Measurements from ENCODE around the gene ZNF653.

Gene ZNF653

GRCh38 chr19:11549386-11549953 is 43.8 kb upstream of the ZNF653 start:
- Histone ChIP-seq H3K27me3 (ENCODE audit: insufficient read depth, poor library complexity, severe bottlenecking) (no peaks in the 10 kb centered on the region), H3K27ac (replicated peaks) (no peak overlapping the region), H3K4me3 (replicated peaks; ENCODE audit: insufficient read depth, low read length) (no peak overlapping the region)
- no peak for DNase-seq (ENCODE audit: low read depth in 1 of 2, low spot score in 1 of 2)
- TF ChIP-seq GABPA (IDR thresholded peaks at IDR 0.05; ENCODE audit: low read depth), result no peak
- no peak for TF ChIP-seq POLR2AphosphoS5 (IDR thresholded peaks at IDR 0.05; ENCODE audit: low read depth)
- no peak for TF ChIP-seq REST (IDR thresholded peaks at IDR 0.05; ENCODE audit: insufficient replicate concordance, low read depth)
- TF ChIP-seq, protein P1, sequence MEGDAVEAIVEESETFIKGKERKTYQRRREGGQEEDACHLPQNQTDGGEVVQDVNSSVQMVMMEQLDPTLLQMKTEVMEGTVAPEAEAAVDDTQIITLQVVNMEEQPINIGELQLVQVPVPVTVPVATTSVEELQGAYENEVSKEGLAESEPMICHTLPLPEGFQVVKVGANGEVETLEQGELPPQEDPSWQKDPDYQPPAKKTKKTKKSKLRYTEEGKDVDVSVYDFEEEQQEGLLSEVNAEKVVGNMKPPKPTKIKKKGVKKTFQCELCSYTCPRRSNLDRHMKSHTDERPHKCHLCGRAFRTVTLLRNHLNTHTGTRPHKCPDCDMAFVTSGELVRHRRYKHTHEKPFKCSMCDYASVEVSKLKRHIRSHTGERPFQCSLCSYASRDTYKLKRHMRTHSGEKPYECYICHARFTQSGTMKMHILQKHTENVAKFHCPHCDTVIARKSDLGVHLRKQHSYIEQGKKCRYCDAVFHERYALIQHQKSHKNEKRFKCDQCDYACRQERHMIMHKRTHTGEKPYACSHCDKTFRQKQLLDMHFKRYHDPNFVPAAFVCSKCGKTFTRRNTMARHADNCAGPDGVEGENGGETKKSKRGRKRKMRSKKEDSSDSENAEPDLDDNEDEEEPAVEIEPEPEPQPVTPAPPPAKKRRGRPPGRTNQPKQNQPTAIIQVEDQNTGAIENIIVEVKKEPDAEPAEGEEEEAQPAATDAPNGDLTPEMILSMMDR (IDR thresholded peaks at IDR 0.05; ENCODE audit: insufficient read depth, low read length), result no peak
- TF ChIP-seq SPI1 (IDR thresholded peaks at IDR 0.05; ENCODE audit: borderline replicate concordance, low read depth), result no peak

DNA sequence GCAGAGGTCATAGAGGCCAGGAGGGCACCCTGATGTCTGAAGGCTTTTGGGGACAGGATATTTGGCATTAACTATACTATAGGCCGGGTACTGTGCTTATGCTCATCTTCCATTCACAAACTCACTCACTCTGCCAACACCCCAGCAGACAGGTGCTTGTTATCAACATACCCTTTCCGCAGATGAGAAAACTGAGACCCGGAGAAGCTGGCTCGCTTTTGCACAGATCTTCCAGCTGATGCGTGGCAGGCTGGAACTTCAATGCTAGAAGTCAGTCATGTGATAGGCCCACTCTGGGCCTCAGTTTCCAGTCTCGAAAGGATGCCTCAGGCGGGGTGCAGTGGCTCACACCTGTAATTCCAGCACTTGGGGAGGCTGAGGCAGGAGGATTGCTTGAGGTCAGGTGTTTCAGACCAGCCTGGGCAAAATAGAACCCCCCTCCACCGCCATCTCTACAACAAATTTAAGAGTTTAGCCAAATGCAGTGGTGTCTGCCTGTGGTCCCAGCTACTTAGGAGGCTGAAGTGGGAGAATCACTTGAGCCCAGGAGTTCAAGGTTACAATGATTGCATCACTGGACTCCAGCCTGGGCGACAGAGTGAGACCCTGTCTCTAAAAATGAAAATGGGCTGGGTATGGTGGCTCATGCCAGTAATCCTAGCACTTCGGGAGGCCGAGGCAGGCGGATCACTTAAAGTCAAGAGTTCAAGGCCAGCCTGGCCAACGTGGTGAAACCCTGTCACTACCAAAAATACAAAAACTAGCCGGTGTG is 42.5 kb upstream of the ZNF653 start:
- no peaks in the 10 kb centered on the region for H3K27me3 ChIP-seq (ENCODE audit: insufficient read depth, poor library complexity, severe bottlenecking)
- H3K4me3 ChIP-seq (replicated peaks; ENCODE audit: insufficient read depth, low read length), result no peak overlapping the region
- TF ChIP-seq SPI1 (IDR thresholded peaks at IDR 0.05; ENCODE audit: borderline replicate concordance, low read depth), result no peak
- no peak for TF ChIP-seq POLR2AphosphoS5 (IDR thresholded peaks at IDR 0.05; ENCODE audit: low read depth)
- no peak overlapping the region for H3K27ac ChIP-seq (replicated peaks)
- DNase-seq (ENCODE audit: low read depth in 1 of 2, low spot score in 1 of 2), result no peak

GRCh38 chr19:11541238-11541637 is 35.6 kb upstream of the ZNF653 start:
- DNase-seq (ENCODE audit: low read depth in 1 of 2, low spot score in 1 of 2), result no peak
- Histone ChIP-seq H3K4me3 (replicated peaks; ENCODE audit: insufficient read depth, low read length) (no peak overlapping the region), H3K27ac (replicated peaks) (no peak overlapping the region), H3K27me3 (ENCODE audit: insufficient read depth, poor library complexity, severe bottlenecking) (peaks cover 9% of the 10 kb centered on the region)
- TF ChIP-seq REST (IDR thresholded peaks at IDR 0.05; ENCODE audit: insufficient replicate concordance, low read depth), result no peak
- TF ChIP-seq, protein P1 (IDR thresholded peaks at IDR 0.05; ENCODE audit: insufficient read depth, low read length), result no peak
- TF ChIP-seq SPI1 (IDR thresholded peaks at IDR 0.05; ENCODE audit: borderline replicate concordance, low read depth), result no peak
- no peak for TF ChIP-seq GABPA (IDR thresholded peaks at IDR 0.05; ENCODE audit: low read depth)
- no peak for TF ChIP-seq POLR2AphosphoS5 (IDR thresholded peaks at IDR 0.05; ENCODE audit: low read depth)

- H3K27ac ChIP-seq (replicated peaks), result no peak overlapping the region
- DNase-seq (ENCODE audit: low read depth in 1 of 2, low spot score in 1 of 2), result no peak
- H3K27me3 ChIP-seq (ENCODE audit: insufficient read depth, poor library complexity, severe bottlenecking), result peaks cover 9% of the 10 kb centered on the region
- H3K4me3 ChIP-seq (replicated peaks; ENCODE audit: insufficient read depth, low read length), result no peak overlapping the region
- TF ChIP-seq GABPA (IDR thresholded peaks at IDR 0.05; ENCODE audit: low read depth), result no peak
- TF ChIP-seq POLR2AphosphoS5 (IDR thresholded peaks at IDR 0.05; ENCODE audit: low read depth), result no peak
Measured at GRCh38 chr19:11540645-11541044, 35.0 kb upstream of the ZNF653 start.
